Small intestine (tissue), 16 donors: Measurements from ENCODE around the gene FBXO47. TPM values are rescaled to one million over a fixed set of nuclear protein-coding genes. Genes with fewer than 3 reads are reported as not detected.

ENCODE experiments used
- DNase-seq, 2 donors: peaks; one replicate each; pipeline versions ENCODE4 v3.0.0 to v3.0.0-alpha.2; 2013
- FAIRE-seq: peaks from 2 replicates; lab custom pipeline; 2012; peaks lifted over from hg19 to GRCh38; lab: Jason Lieb, UNC
- H3K27ac ChIP-seq, 3 donors: one replicate each; pipeline ENCODE4 v1.5.1; 2013; ENCODE audit warnings: low read length in 2 of 3, mild to moderate bottlenecking in 2 of 3, control low read depth in 1 of 3, inconsistent platforms in 1 of 3, low read depth in 1 of 3, moderate library complexity in 1 of 3
- H3K27me3 ChIP-seq, 3 donors: one replicate each; pipeline ENCODE4 v1.6.1; 2013; ENCODE audit warnings: low read length in 3 of 3, inconsistent platforms in 1 of 3; ENCODE audit not compliant: control insufficient read depth in 3 of 3, insufficient read depth in 3 of 3
- H3K36me3 ChIP-seq, 3 donors: one replicate each; pipeline ENCODE4 v1.6.1; 2013; ENCODE audit warnings: low read length in 3 of 3, inconsistent platforms in 1 of 3, low read depth in 1 of 3, mild to moderate bottlenecking in 1 of 3, moderate library complexity in 1 of 3; ENCODE audit not compliant: control insufficient read depth in 3 of 3, insufficient read depth in 2 of 3
- H3K4me1 ChIP-seq, 3 donors: one replicate each; pipeline ENCODE4 v1.6.1; 2013; ENCODE audit warnings: low read length in 2 of 3, inconsistent platforms in 1 of 3, low read depth in 1 of 3, mild to moderate bottlenecking in 1 of 3, moderate library complexity in 1 of 3; ENCODE audit not compliant: control insufficient read depth in 3 of 3, insufficient read depth in 2 of 3
- H3K4me3 ChIP-seq, 3 donors: one replicate each; pipeline ENCODE4 v1.5.1; 2013; ENCODE audit warnings: low read length in 3 of 3, control low read depth in 1 of 3, inconsistent platforms in 1 of 3, low read depth in 1 of 3, mild to moderate bottlenecking in 1 of 3, moderate library complexity in 1 of 3
- H3K9me3 ChIP-seq, 2 donors: one replicate each; pipeline ENCODE4 v1.6.1; 2013; ENCODE audit warnings: low read depth in 1 of 2, low read length in 1 of 2; ENCODE audit not compliant: control insufficient read depth in 2 of 2, insufficient read depth in 1 of 2
- WGBS, 3 donors: extraction: QIAGEN DNeasy Blood & Tissue Kit; methylation state at CpG; one replicate each; pipeline ENCODE4 v1.1.7; 2013; 5-methylcytosine and 5-hydroxymethylcytosine counted together
- long read RNA-seq, 10 donors: transcript quantifications; one replicate each; lab custom pipeline, GENCODE V29; 2026
- polyA plus RNA-seq, 4 donors: library from polyadenylated mRNA; stranded (reverse) in 3 of 4; unstranded in 1 of 4; fragments of 200-250 nt in 3 of 4; fragments of 120-200 nt in 1 of 4; gene quantifications; one replicate each; pipeline versions ENCODE4 v1.2.1 to v1.2.3, GENCODE V29; 2013
- donor health status: healthy with polysubstance abuse.
- donor health status: control.
- donor health status: control.
- donor health status: Bipolar disorder and iron deficiency.
- donor health status: healthy.

Gene FBXO47
- under 1 TPM in 1 of 4 donors, not detected in 3; 0.01 TPM for polyA plus RNA-seq
- long read RNA-seq, donor 1: 0 reads
- long read RNA-seq, donor 2: 0 reads
- long read RNA-seq, donor 3: 0 reads
- long read RNA-seq, donor 4: 0 reads
- long read RNA-seq, donor 5: 0 reads
- long read RNA-seq, donor 6: 0 reads
- long read RNA-seq, donor 7: 0 reads
- long read RNA-seq, donor 8: 0 reads
- long read RNA-seq, donor 9: 0 reads
- long read RNA-seq, donor 10: 0 reads

GRCh38 chr17:38967290-38967738, at the start of gene FBXO47:
Gene FBXO47 (minus strand): TSS chr17:38967403. CDS start chr17:38963025, 4,378 bp downstream.
- peak; percentile 89 to 90 for DNase-seq
- peak within 1 kb of the TSS in 2 of 3 donors; percentile 37 to 86 for H3K27ac ChIP-seq
- no peaks in the 10 kb centered on the region for H3K27me3 ChIP-seq
- FAIRE-seq: no peak
- WGBS, 3 donors: 8 to 23% (median 12%) methylated on average over 21 of the region's 21 CpGs
- peak within 1 kb of the TSS in 2 of 3 donors; percentile 7 to 38 for H3K4me3 ChIP-seq
- peaks cover 0 to 5% (median 2%) of the 10 kb centered on the region in 3 donors for H3K4me1 ChIP-seq
- no peaks in the 10 kb centered on the region for H3K36me3 ChIP-seq
- H3K9me3 ChIP-seq: peaks cover 0 to 3% of the 10 kb centered on the region in 2 donors

- Histone ChIP-seq H3K4me3 (no peak overlapping the region), H3K9me3 (peaks cover 0 to 3% of the 10 kb centered on the region in 2 donors), H3K27ac (peak overlapping the region in 1 of 3 donors; percentile 42), H3K27me3 (peaks cover 0 to 8% (median 0%) of the 10 kb centered on the region in 3 donors), H3K4me1 (peaks cover 0 to 8% (median 0%) of the 10 kb centered on the region in 3 donors), H3K36me3 (no peaks in the 10 kb centered on the region)
- FAIRE-seq (no peak), DNase-seq (no peak)
- WGBS, 3 donors: 68 to 73% (median 70%) methylated on average over 9 of the region's 9 CpGs
Observed at GRCh38 chr17:39016193-39017153, 49.3 kb upstream of the FBXO47 start.

- WGBS, 3 donors: 90 to 94% (median 90%) methylated on average over 11 of the region's 11 CpGs
Observed at GRCh38 chr17:39015546-39015935, 48.3 kb upstream of the FBXO47 start.

GRCh38 chr17:39014795-39015545, 47.8 kb upstream of the FBXO47 start:
- Histone ChIP-seq H3K36me3 (no peaks in the 10 kb centered on the region), H3K27me3 (peaks cover 0 to 8% (median 0%) of the 10 kb centered on the region in 3 donors), H3K4me3 (no peak overlapping the region), H3K27ac (peak overlapping the region in 1 of 3 donors; percentile 78), H3K9me3 (peaks cover 0 to 3% of the 10 kb centered on the region in 2 donors), H3K4me1 (peaks cover 0 to 8% (median 0%) of the 10 kb centered on the region in 3 donors)
- no peak for FAIRE-seq
- DNase-seq: no peak
- WGBS, 3 donors: 74 to 80% (median 77%) methylated on average over 13 of the region's 13 CpGs

More at GRCh38 chr17:39015546-39015935, 48.3 kb upstream of the FBXO47 start:
- Histone ChIP-seq H3K27ac (no peak overlapping the region), H3K9me3 (peaks cover 0 to 3% of the 10 kb centered on the region in 2 donors), H3K4me1 (peaks cover 0 to 8% (median 0%) of the 10 kb centered on the region in 3 donors), H3K36me3 (no peaks in the 10 kb centered on the region), H3K27me3 (peaks cover 0 to 8% (median 0%) of the 10 kb centered on the region in 3 donors), H3K4me3 (no peak overlapping the region)
- FAIRE-seq: no peak
- no peak for DNase-seq

- H3K36me3 ChIP-seq: no peaks in the 10 kb centered on the region
- DNase-seq: peak; percentile 20 to 30
- H3K27me3 ChIP-seq: peaks cover 0 to 8% (median 0%) of the 10 kb centered on the region in 3 donors
- peak overlapping the region in 1 of 3 donors; percentile 78 for H3K27ac ChIP-seq
- H3K9me3 ChIP-seq: peaks cover 0 to 3% of the 10 kb centered on the region in 2 donors
- no peak for FAIRE-seq
- H3K4me1 ChIP-seq: peaks cover 0 to 8% (median 0%) of the 10 kb centered on the region in 3 donors
- H3K4me3 ChIP-seq: no peak overlapping the region
- WGBS, 3 donors: 53 to 64% (median 60%) methylated on average over 4 of the region's 4 CpGs
Observed at GRCh38 chr17:39014044-39014794, 47.0 kb upstream of the FBXO47 start.

- peaks cover 0 to 4% (median 0%) of the 10 kb centered on the region in 3 donors for H3K4me1 ChIP-seq
- no peak for DNase-seq
- no peak for FAIRE-seq
- 86 to 89% (median 88%) methylated on average over 7 of the region's 7 CpGs for WGBS, 3 donors
- H3K9me3 ChIP-seq: peaks cover 0 to 3% of the 10 kb centered on the region in 2 donors
- H3K4me3 ChIP-seq: no peak overlapping the region
- no peaks in the 10 kb centered on the region for H3K36me3 ChIP-seq
- H3K27ac ChIP-seq: no peak overlapping the region
- H3K27me3 ChIP-seq: peaks cover 0 to 8% (median 0%) of the 10 kb centered on the region in 3 donors
Observed at GRCh38 chr17:39012725-39013124, 45.5 kb upstream of the FBXO47 start.

GRCh38 chr17:39011907-39012468, 44.8 kb upstream of the FBXO47 start:
- H3K27me3 ChIP-seq: peaks cover 0 to 8% (median 0%) of the 10 kb centered on the region in 3 donors
- H3K36me3 ChIP-seq: no peaks in the 10 kb centered on the region
- H3K4me1 ChIP-seq: peaks cover 0 to 4% (median 0%) of the 10 kb centered on the region in 3 donors
- DNase-seq (no peak), FAIRE-seq (no peak)
- no peak overlapping the region for H3K4me3 ChIP-seq
- H3K9me3 ChIP-seq: peaks cover 0 to 3% of the 10 kb centered on the region in 2 donors
- WGBS, 3 donors: 74 to 84% (median 80%) methylated on average over 14 of the region's 14 CpGs
- H3K27ac ChIP-seq: no peak overlapping the region
